NCI-H2227 (cell line): ENCODE data around the gene CELSR1.
"Not testable (repeated sequence)": the region's sequence is repeated elsewhere in the genome, so short reads cannot be mapped to it uniquely, and the experiment has no call there.

ENCODE experiments used
- DNase-seq: peaks from one replicate; lab custom pipeline; 2025; ENCODE audit not compliant: unreplicated experiment; lab: John Stamatoyannopoulos, UW

Gene CELSR1

GRCh38 chr22:46401370-46401769 is 136.1 kb downstream of the CELSR1 start:
- no peak for DNase-seq

- DNase-seq: no peak
Observed at GRCh38 chr22:46399251-46400024, 138.0 kb downstream of the CELSR1 start.

- no peak for DNase-seq
Observed at GRCh38 chr22:46397951-46398350, 139.5 kb downstream of the CELSR1 start.

GRCh38 chr22:46397514-46397913 is 139.9 kb downstream of the CELSR1 start:
- DNase-seq: no peak

- DNase-seq: not testable (repeated sequence)
Observed at GRCh38 chr22:46397049-46397448, 140.4 kb downstream of the CELSR1 start.

GRCh38 chr22:46395145-46395544 is 142.3 kb downstream of the CELSR1 start:
- DNase-seq: no peak

- no peak for DNase-seq
Observed at GRCh38 chr22:46394622-46395021, 142.8 kb downstream of the CELSR1 start.

- DNase-seq: no peak
Observed at GRCh38 chr22:46393873-46394272, 143.5 kb downstream of the CELSR1 start.

GRCh38 chr22:46392137-46392844 is 145.1 kb downstream of the CELSR1 start:
- DNase-seq: no peak

GRCh38 chr22:46391486-46392136 is 145.8 kb downstream of the CELSR1 start:
- DNase-seq: no peak

GRCh38 chr22:46390652-46391301 is 146.6 kb downstream of the CELSR1 start:
- no peak for DNase-seq

GRCh38 chr22:46390105-46390651 is 147.2 kb downstream of the CELSR1 start:
- DNase-seq: no peak

- no peak for DNase-seq
Observed at GRCh38 chr22:46389081-46389480, 148.3 kb downstream of the CELSR1 start.

GRCh38 chr22:46388647-46389046 is 148.8 kb downstream of the CELSR1 start:
- no peak for DNase-seq

GRCh38 chr22:46387748-46388147 is 149.7 kb downstream of the CELSR1 start:
- no peak for DNase-seq

GRCh38 chr22:46386312-46386711 is 151.1 kb downstream of the CELSR1 start:
- DNase-seq: no peak

- no peak for DNase-seq
Observed at GRCh38 chr22:46382524-46382923, 154.9 kb downstream of the CELSR1 start.

GRCh38 chr22:46381731-46382130 is 155.7 kb downstream of the CELSR1 start:
- no peak for DNase-seq

GRCh38 chr22:46381142-46381541 is 156.3 kb downstream of the CELSR1 start:
- no peak for DNase-seq

GRCh38 chr22:46380581-46380980 is 156.8 kb downstream of the CELSR1 start:
- DNase-seq: no peak

- no peak for DNase-seq
Observed at GRCh38 chr22:46380069-46380468, 157.4 kb downstream of the CELSR1 start.
